GM23338 (cell line): Measurements from ENCODE around the gene GPATCH2. TPM values are rescaled to one million over a fixed set of nuclear protein-coding genes. Genes with fewer than 3 reads are reported as not detected.

Source experiments
- ATAC-seq: fragments of 200-7000 bp; cut with Tn5 transposase; 3 replicates; pipeline ENCODE4 v1.9.1; 2020
- DNase-seq: peaks from one replicate; pipeline ENCODE4 v3.0.0-alpha.2; 2015; ENCODE audit warnings: low spot score
- H2AFZ ChIP-seq: fragments of 200-600 bp; sonication (generic); 2 replicates; pipeline ENCODE4 v1.8.0; 2016; ENCODE audit warnings: antibody characterized with exemption, mild to moderate bottlenecking, moderate library complexity
- H3F3A ChIP-seq: fragments of 200-600 bp; sonication (generic); replicated peaks from 2 replicates; pipeline ENCODE4 v1.8.0; 2017; ENCODE audit warnings: antibody characterized with exemption, mixed run types, low read depth
- H3K27ac ChIP-seq: fragments of 200-600 bp; sonication (generic); 2 replicates; pipeline ENCODE4 v1.6.1; 2016; ENCODE audit warnings: low read depth
- H3K27me3 ChIP-seq: fragments of 200-600 bp; sonication (generic); 2 replicates; pipeline ENCODE4 v1.8.0; 2016; ENCODE audit warnings: mild to moderate bottlenecking, mixed run types, moderate library complexity; ENCODE audit not compliant: insufficient read depth
- H3K36me3 ChIP-seq: fragments of 200-600 bp; sonication (generic); 2 replicates; pipeline ENCODE4 v1.8.0; 2016; ENCODE audit warnings: mild to moderate bottlenecking; ENCODE audit not compliant: insufficient read depth
- H3K4me1 ChIP-seq: fragments of 200-600 bp; sonication (generic); 2 replicates; pipeline ENCODE4 v1.8.0; 2016; ENCODE audit warnings: mild to moderate bottlenecking, moderate library complexity; ENCODE audit not compliant: insufficient read depth
- H3K4me2 ChIP-seq: fragments of 200-600 bp; sonication (generic); 2 replicates; pipeline ENCODE4 v1.7.1; 2017; ENCODE audit warnings: mixed run types
- H3K4me3 ChIP-seq: fragments of 200-600 bp; sonication (generic); 2 replicates; pipeline ENCODE4 v1.6.1; 2016; ENCODE audit warnings: mixed run types
- H3K79me2 ChIP-seq: fragments of 200-600 bp; sonication (generic); replicated peaks from 2 replicates; pipeline ENCODE4 v1.8.0; 2017; ENCODE audit warnings: mild to moderate bottlenecking; ENCODE audit not compliant: insufficient read depth
- H3K9me2 ChIP-seq: fragments of 200-600 bp; sonication (generic); 2 replicates; pipeline ENCODE4 v1.8.0; 2017; ENCODE audit not compliant: insufficient read depth
- H4K20me1 ChIP-seq: fragments of 200-600 bp; sonication (generic); replicated peaks from 2 replicates; pipeline ENCODE4 v1.8.0; 2017; ENCODE audit warnings: mild to moderate bottlenecking; ENCODE audit not compliant: insufficient read depth
- H3K27ac Mint-ChIP-seq: 2 replicates; pipeline ENCODE4 v1.8.0; 2020; ENCODE audit warnings: inconsistent platforms, mild to moderate bottlenecking, moderate library complexity, mixed read lengths
- H3K27me3 Mint-ChIP-seq: 3 replicates; pipeline ENCODE4 v1.8.0; 2022; ENCODE audit warnings: low read depth, mild to moderate bottlenecking, moderate library complexity, mixed read lengths, inconsistent platforms; ENCODE audit not compliant: insufficient read depth, poor library complexity
- H3K36me3 Mint-ChIP-seq: 3 replicates; pipeline ENCODE4 v1.8.0; 2021; ENCODE audit warnings: low read depth, mild to moderate bottlenecking, inconsistent platforms, moderate library complexity, mixed read lengths
- H3K4me1 Mint-ChIP-seq: 3 replicates; pipeline ENCODE4 v1.8.0; 2020; ENCODE audit warnings: mild to moderate bottlenecking, inconsistent platforms, mixed read lengths
- H3K4me3 Mint-ChIP-seq: 3 replicates; pipeline ENCODE4 v1.8.0; 2021; ENCODE audit warnings: moderate library complexity, mild to moderate bottlenecking, inconsistent platforms, mixed read lengths
- H3K9me3 Mint-ChIP-seq: 3 replicates; pipeline ENCODE4 v1.8.0; 2020; ENCODE audit warnings: moderate library complexity, mild to moderate bottlenecking, inconsistent platforms, mixed read lengths
- CREB1 ChIP-seq: fragments of 250-450 bp; sonication (Bioruptor Pico); IDR thresholded peaks from 2 replicates; pipeline ENCODE4 v1.5.0; 2020; ENCODE audit warnings: low read depth, mild to moderate bottlenecking, moderate library complexity
- ETS1 ChIP-seq: IDR thresholded peaks from 2 replicates; pipeline ENCODE4 v1.6.1; 2016; ENCODE audit warnings: antibody characterized with exemption
- EZH2 ChIP-seq: fragments of 200-600 bp; sonication (generic); IDR thresholded peaks from one replicate; pipeline ENCODE4 v1.8.0; 2017; ENCODE audit warnings: antibody characterized with exemption, mild to moderate bottlenecking, low read depth; ENCODE audit not compliant: unreplicated experiment
- EZH2phosphoT487 ChIP-seq: fragments of 200-600 bp; sonication (generic); IDR thresholded peaks from one replicate; pipeline ENCODE4 v1.8.1; 2018; ENCODE audit warnings: antibody characterized with exemption; ENCODE audit not compliant: unreplicated experiment
- JUNB ChIP-seq: IDR thresholded peaks from one replicate; pipeline ENCODE4 v1.6.1; 2016; ENCODE audit warnings: antibody characterized with exemption; ENCODE audit not compliant: unreplicated experiment
- POLR2AphosphoS5 ChIP-seq: IDR thresholded peaks from 2 replicates; pipeline ENCODE4 v1.6.1; 2016; ENCODE audit warnings: antibody characterized with exemption, low read depth
- STAT1 ChIP-seq: IDR thresholded peaks from one replicate; pipeline ENCODE4 v1.6.1; 2016; ENCODE audit warnings: antibody characterized with exemption; ENCODE audit not compliant: unreplicated experiment
- ZNF114 ChIP-seq: fragments of 250-450 bp; sonication (Bioruptor Pico); IDR thresholded peaks from 2 replicates; pipeline ENCODE4 v1.5.0; 2020; ENCODE audit warnings: mild to moderate bottlenecking, moderate library complexity
- ZNF331 ChIP-seq: fragments of 250-450 bp; sonication (Bioruptor Pico); IDR thresholded peaks from 2 replicates; pipeline ENCODE4 v1.5.0; 2020; ENCODE audit warnings: low read depth, mild to moderate bottlenecking, moderate library complexity
- ZNF462 ChIP-seq: fragments of 250-450 bp; sonication (Bioruptor Pico); IDR thresholded peaks from 2 replicates; pipeline ENCODE4 v1.5.0; 2020; ENCODE audit warnings: mild to moderate bottlenecking, moderate library complexity
- polyA plus RNA-seq: library from polyadenylated mRNA; unstranded; fragments of >200 nt; fragmentation: Nextera tagmentation; extraction: Ambion mirVana; gene quantifications from 2 replicates; pipeline ENCODE4 v1.2.1, GENCODE V29; 2016
- total RNA-seq: library from RNA; depleted of rRNA; stranded (reverse); fragments of >200 nt; shearing (Covaris generic); gene quantifications from 2 replicates; pipeline ENCODE4 v1.2.3, GENCODE V29; 2014

GPATCH2 gene
- total and polyA plus RNA-seq, 2 experiments from 2014 or later: 12.3 to 26.7 TPM

GRCh38 chr1:217568200-217568599, 62.7 kb downstream of the GPATCH2 start:
- no peaks in the 10 kb centered on the region for H3K9me3 Mint-ChIP-seq
- Histone ChIP-seq H3K27ac (no peak overlapping the region), H4K20me1 (no peaks in the 10 kb centered on the region), H3K27me3 (no peaks in the 10 kb centered on the region), H3K4me3 (no peak overlapping the region), H3F3A (no peaks in the 10 kb centered on the region), H2AFZ (no peak overlapping the region), H3K79me2 (no peaks in the 10 kb centered on the region), H3K9me2 (no peaks in the 10 kb centered on the region), H3K4me2 (no peak overlapping the region), H3K36me3 (no peaks in the 10 kb centered on the region), H3K4me1 (peaks cover 9% of the 10 kb centered on the region)
- no peak overlapping the region for H3K27ac Mint-ChIP-seq
- H3K4me1 Mint-ChIP-seq: peaks cover 7% of the 10 kb centered on the region; the same call in 2 of the 3 replicates
- H3K36me3 Mint-ChIP-seq: no peaks in the 10 kb centered on the region
- DNase-seq: no peak
- TF ChIP-seq CREB1: no peak
- no peak for TF ChIP-seq EZH2
- no peak for TF ChIP-seq ZNF462 (CRISPR knock-in tag)
- no peak for TF ChIP-seq EZH2phosphoT487
- TF ChIP-seq POLR2AphosphoS5: no peak
- no peak for TF ChIP-seq JUNB
- no peak for TF ChIP-seq ZNF331 (CRISPR knock-in tag)
- no peak overlapping the region for H3K4me3 Mint-ChIP-seq
- no peak for ATAC-seq
- peaks cover 4% of the 10 kb centered on the region for H3K27me3 Mint-ChIP-seq

- H3F3A ChIP-seq: no peaks in the 10 kb centered on the region
- no peaks in the 10 kb centered on the region for H3K9me2 ChIP-seq
- H3K36me3 ChIP-seq: no peaks in the 10 kb centered on the region
- H3K4me2 ChIP-seq: no peak overlapping the region
- no peak overlapping the region for H3K27ac ChIP-seq
- peaks cover 9% of the 10 kb centered on the region for H3K4me1 ChIP-seq
- no peaks in the 10 kb centered on the region for H3K27me3 ChIP-seq
- H3K79me2 ChIP-seq: no peaks in the 10 kb centered on the region
- Mint-ChIP-seq H3K27ac (0 out of 2 replicates have a peak overlapping the region, but pooled peaks have one; percentile 20), H3K36me3 (no peaks in the 10 kb centered on the region), H3K4me1 (peaks cover 7% of the 10 kb centered on the region; the same call in 2 of the 3 replicates), H3K4me3 (no peak overlapping the region), H3K27me3 (no peaks in the 10 kb centered on the region), H3K9me3 (no peaks in the 10 kb centered on the region)
- H2AFZ ChIP-seq: no peak overlapping the region
- no peak overlapping the region for H3K4me3 ChIP-seq
- ATAC-seq: no peak
- H4K20me1 ChIP-seq: no peaks in the 10 kb centered on the region
- DNase-seq: no peak
- no peak for TF ChIP-seq EZH2phosphoT487
- no peak for TF ChIP-seq STAT1
- TF ChIP-seq JUNB: no peak
- no peak for TF ChIP-seq ETS1
- no peak for TF ChIP-seq ZNF114 (CRISPR knock-in tag)
Measured at GRCh38 chr1:217564833-217565232, 66.1 kb downstream of the GPATCH2 start.
